PFSK-1 (cell line): ENCODE results near the gene OTULIN.

Experiments
- FOXP2 ChIP-seq: optimal IDR thresholded peaks from 2 replicates; pipeline ENCODE3; 2011; ENCODE audit warnings: borderline replicate concordance, control low read depth, inconsistent platforms; ENCODE audit not compliant: insufficient read depth; ENCODE audit errors: extremely low read length, extremely low read depth
- POLR2AphosphoS5 ChIP-seq: IDR thresholded peaks from 2 replicates; pipeline ENCODE4 v1.6.1; 2012; ENCODE audit warnings: low read depth, mild to moderate bottlenecking, control low read depth, low read length, moderate library complexity
- SIN3A ChIP-seq: IDR thresholded peaks from 2 replicates; pipeline ENCODE4 v1.6.1; 2012; ENCODE audit warnings: mild to moderate bottlenecking, low read length, moderate library complexity, borderline replicate concordance; ENCODE audit not compliant: insufficient read depth
- TAF1 ChIP-seq: IDR thresholded peaks from 2 replicates; pipeline ENCODE4 v1.6.1; 2012; ENCODE audit warnings: low read length, control low read depth, borderline replicate concordance; ENCODE audit not compliant: insufficient read depth
- TF ChIP-seq, protein P1 (sequence below), 2 experiments: IDR thresholded peaks; 2 replicates each; pipeline versions ENCODE4 v1.6.1 to v1.8.0; 2011 to 2012; ENCODE audit warnings: low read depth in 2 of 2, low read length in 2 of 2, control low read depth in 1 of 2, inconsistent platforms in 1 of 2, mild to moderate bottlenecking in 1 of 2, moderate library complexity in 1 of 2; ENCODE audit not compliant: insufficient read depth in 1 of 2

OTULIN gene

DNA sequence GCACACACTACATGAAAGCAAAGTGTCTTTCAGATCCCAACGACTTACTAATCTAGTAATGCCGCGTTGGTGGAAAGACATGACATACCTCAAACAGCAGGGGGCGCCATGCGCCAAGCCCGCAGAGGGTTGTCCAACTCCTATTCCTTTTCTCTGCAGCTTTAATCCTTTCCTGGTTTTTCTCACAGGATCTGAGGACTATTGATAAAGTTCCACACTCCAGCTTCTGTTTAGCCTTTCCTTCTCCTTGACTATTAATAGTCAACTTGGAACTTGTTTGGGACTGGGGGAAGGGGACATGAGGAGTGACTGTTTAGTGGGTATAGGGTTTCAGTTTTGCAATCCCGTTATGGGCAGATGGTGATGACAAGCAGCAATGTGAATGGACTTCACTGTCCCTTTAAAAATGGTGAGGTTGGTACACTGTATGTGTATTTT is 62.9 kb downstream of the OTULIN start:
- TF ChIP-seq TAF1: no peak
- TF ChIP-seq SIN3A: no peak
- TF ChIP-seq FOXP2: no peak
- TF ChIP-seq, protein P1, sequence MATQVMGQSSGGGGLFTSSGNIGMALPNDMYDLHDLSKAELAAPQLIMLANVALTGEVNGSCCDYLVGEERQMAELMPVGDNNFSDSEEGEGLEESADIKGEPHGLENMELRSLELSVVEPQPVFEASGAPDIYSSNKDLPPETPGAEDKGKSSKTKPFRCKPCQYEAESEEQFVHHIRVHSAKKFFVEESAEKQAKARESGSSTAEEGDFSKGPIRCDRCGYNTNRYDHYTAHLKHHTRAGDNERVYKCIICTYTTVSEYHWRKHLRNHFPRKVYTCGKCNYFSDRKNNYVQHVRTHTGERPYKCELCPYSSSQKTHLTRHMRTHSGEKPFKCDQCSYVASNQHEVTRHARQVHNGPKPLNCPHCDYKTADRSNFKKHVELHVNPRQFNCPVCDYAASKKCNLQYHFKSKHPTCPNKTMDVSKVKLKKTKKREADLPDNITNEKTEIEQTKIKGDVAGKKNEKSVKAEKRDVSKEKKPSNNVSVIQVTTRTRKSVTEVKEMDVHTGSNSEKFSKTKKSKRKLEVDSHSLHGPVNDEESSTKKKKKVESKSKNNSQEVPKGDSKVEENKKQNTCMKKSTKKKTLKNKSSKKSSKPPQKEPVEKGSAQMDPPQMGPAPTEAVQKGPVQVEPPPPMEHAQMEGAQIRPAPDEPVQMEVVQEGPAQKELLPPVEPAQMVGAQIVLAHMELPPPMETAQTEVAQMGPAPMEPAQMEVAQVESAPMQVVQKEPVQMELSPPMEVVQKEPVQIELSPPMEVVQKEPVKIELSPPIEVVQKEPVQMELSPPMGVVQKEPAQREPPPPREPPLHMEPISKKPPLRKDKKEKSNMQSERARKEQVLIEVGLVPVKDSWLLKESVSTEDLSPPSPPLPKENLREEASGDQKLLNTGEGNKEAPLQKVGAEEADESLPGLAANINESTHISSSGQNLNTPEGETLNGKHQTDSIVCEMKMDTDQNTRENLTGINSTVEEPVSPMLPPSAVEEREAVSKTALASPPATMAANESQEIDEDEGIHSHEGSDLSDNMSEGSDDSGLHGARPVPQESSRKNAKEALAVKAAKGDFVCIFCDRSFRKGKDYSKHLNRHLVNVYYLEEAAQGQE (IDR thresholded peaks at IDR 0.05; ENCODE audit: insufficient read depth in 1 of 2, low read depth in 2 of 2, low read length in 2 of 2): no peak
- TF ChIP-seq POLR2AphosphoS5: no peak

DNA sequence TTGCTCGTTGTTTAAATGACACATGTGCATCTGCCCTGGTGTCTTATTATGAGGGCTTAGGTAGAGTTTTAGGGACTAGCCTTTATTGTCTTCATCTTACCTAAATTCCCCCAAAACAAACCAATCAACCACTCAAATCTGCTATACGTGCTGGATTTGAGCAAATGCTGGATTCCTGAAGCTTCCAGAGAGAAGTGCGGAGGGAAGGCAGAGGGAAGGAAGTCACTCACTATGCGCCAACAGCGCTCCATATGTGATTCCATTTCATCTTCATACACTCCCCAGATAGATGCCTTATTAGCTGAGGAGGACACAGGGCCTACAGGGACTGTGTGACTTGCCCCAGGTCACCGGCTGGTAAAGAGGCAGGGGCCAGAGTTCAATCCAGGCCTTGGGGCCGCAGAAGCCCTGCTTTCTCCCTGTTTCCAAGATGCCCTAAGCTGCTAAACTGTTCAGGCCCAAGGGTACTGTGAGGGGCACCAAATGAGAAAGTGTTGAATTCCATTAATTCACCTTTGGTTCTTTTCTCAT is 63.5 kb downstream of the OTULIN start:
- TF ChIP-seq, protein P1 (IDR thresholded peaks at IDR 0.05; ENCODE audit: insufficient read depth in 1 of 2, low read depth in 2 of 2, low read length in 2 of 2): no peak
- TF ChIP-seq FOXP2 (no peak), POLR2AphosphoS5 (no peak), SIN3A (no peak), TAF1 (no peak)

DNA sequence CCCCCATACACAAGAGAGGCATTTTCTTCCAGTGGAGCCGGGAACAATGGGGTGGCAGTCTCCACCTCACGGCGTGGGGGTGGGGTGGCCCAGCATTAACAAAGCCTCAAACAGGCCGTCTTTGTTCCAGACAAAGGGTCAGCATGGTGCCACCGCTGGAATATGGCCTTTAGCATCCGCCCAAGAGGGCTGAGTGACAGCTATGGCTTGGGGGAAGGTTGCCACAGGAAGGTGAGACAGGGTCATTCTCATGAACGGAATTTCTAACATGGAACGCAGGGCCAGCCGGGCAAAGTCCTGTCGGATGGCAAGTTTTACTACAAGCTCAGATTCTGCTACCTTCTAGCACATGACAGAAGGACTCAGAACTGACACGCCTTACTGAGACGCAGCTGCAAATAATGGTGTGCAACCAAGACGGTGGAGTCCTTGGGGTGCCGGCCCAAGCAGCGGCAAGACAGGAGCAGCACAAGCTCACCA is 64.0 kb downstream of the OTULIN start:
- TF ChIP-seq POLR2AphosphoS5 (no peak), TAF1 (no peak), FOXP2 (no peak), SIN3A (no peak)
- TF ChIP-seq, protein P1 (IDR thresholded peaks at IDR 0.05; ENCODE audit: insufficient read depth in 1 of 2, low read depth in 2 of 2, low read length in 2 of 2): no peak

DNA sequence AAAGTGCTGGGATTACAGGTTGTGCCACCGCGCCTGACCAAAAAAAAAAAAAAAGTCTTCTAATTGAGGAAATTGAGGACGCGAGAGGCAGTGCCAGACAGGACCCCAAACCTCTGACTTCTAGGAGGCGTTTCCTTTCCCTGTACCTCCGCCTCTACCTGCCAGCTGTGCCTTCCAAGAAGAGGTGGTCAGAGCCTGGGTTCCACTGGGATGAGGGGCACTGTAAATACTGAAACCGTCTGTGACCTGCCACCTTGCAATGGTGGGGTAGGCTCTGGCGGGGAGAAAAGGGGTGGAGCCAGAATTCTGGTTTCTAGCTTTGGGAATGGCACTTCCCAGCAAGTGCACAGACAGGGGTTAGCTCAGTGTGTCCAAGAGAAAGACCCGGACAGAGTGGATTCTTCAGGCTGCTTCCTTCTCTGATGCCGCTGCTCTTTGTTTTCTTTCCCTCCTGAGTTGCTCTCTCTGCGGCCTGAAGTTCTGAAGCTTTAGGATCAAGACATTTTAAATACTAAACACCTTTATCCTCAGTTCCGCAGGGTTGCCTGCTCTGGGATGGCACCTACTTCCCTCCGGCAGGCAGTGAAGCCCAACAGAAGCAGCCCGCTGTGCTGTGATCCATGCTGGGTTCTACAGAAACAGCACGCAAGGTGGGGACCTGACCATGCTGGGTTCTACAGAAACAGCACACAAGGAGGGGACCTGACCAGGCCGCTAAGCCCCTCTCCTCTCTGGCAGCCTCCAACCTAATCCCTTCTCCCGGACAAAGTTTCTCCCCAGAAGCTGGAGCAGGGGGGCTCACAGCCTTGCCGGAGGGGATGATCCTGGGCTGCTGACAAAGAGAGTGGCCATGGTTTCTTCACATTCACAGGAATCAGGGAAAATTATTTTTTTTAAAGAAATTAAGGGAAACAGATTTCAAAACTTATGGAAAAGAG is 65.2 kb downstream of the OTULIN start:
- TF ChIP-seq FOXP2 (no peak), POLR2AphosphoS5 (no peak), SIN3A (no peak), TAF1 (no peak)
- TF ChIP-seq, protein P1 (IDR thresholded peaks at IDR 0.05; ENCODE audit: insufficient read depth in 1 of 2, low read depth in 2 of 2, low read length in 2 of 2): no peak
